Measurements from ENCODE around the gene MAN1B1. TPM values are rescaled to one million over a fixed set of nuclear protein-coding genes. Genes with fewer than 3 reads are reported as not detected.
A peak's percentile ranks its signal among the peaks of the same experiment; 100 is the strongest.

The MAN1B1 gene
- total RNA-seq, 1 donor from 2014 or later: 59.8 TPM

GRCh38 chr9:137077758-137078693 lies 8.8 kb upstream of the MAN1B1 start:
- Mint-ChIP-seq H3K4me1 (ENCODE audit: low read depth, unreplicated experiment) (no peaks in the 10 kb centered on the region), H3K4me3 (ENCODE audit: unreplicated experiment) (no peak overlapping the region), H3K27me3 (ENCODE audit: unreplicated experiment) (peaks cover 12% of the 10 kb centered on the region), H3K36me3 (ENCODE audit: unreplicated experiment) (no peaks in the 10 kb centered on the region), H3K27ac (ENCODE audit: unreplicated experiment) (no peak overlapping the region), H3K9me3 (ENCODE audit: unreplicated experiment) (peaks cover 8% of the 10 kb centered on the region)
- no peak for DNase-seq
- no peak for TF ChIP-seq CTCF (IDR thresholded peaks at IDR 0.05; ENCODE audit: partially characterized antibody, unreplicated experiment)

- Mint-ChIP-seq H3K9me3 (ENCODE audit: unreplicated experiment) (peaks cover 4% of the 10 kb centered on the region), H3K27ac (ENCODE audit: unreplicated experiment) (no peak overlapping the region), H3K27me3 (ENCODE audit: unreplicated experiment) (peaks cover 11% of the 10 kb centered on the region), H3K36me3 (ENCODE audit: unreplicated experiment) (no peaks in the 10 kb centered on the region), H3K4me1 (ENCODE audit: low read depth, unreplicated experiment) (no peaks in the 10 kb centered on the region), H3K4me3 (ENCODE audit: unreplicated experiment) (peak overlapping the region; percentile 75)
- no peak for DNase-seq
- TF ChIP-seq CTCF (IDR thresholded peaks at IDR 0.05; ENCODE audit: partially characterized antibody, unreplicated experiment): no peak
Measured at GRCh38 chr9:137078701-137079400, 7.9 kb upstream of the MAN1B1 start.

- Mint-ChIP-seq H3K9me3 (ENCODE audit: unreplicated experiment) (peaks cover 3% of the 10 kb centered on the region), H3K4me3 (ENCODE audit: unreplicated experiment) (no peak overlapping the region), H3K27ac (ENCODE audit: unreplicated experiment) (no peak overlapping the region), H3K4me1 (ENCODE audit: low read depth, unreplicated experiment) (no peaks in the 10 kb centered on the region), H3K27me3 (ENCODE audit: unreplicated experiment) (peaks cover 11% of the 10 kb centered on the region), H3K36me3 (ENCODE audit: unreplicated experiment) (no peaks in the 10 kb centered on the region)
- no peak for DNase-seq
- TF ChIP-seq CTCF (IDR thresholded peaks at IDR 0.05; ENCODE audit: partially characterized antibody, unreplicated experiment): no peak
Measured at GRCh38 chr9:137079401-137079787, 7.4 kb upstream of the MAN1B1 start.

- H3K36me3 Mint-ChIP-seq (ENCODE audit: unreplicated experiment): no peaks in the 10 kb centered on the region
- no peaks in the 10 kb centered on the region for H3K4me1 Mint-ChIP-seq (ENCODE audit: low read depth, unreplicated experiment)
- no peak for DNase-seq
- TF ChIP-seq CTCF (IDR thresholded peaks at IDR 0.05; ENCODE audit: partially characterized antibody, unreplicated experiment): no peak
- H3K27ac Mint-ChIP-seq (ENCODE audit: unreplicated experiment): no peak overlapping the region
- no peak overlapping the region for H3K4me3 Mint-ChIP-seq (ENCODE audit: unreplicated experiment)
- H3K27me3 Mint-ChIP-seq (ENCODE audit: unreplicated experiment): peaks cover 9% of the 10 kb centered on the region
- peaks cover 3% of the 10 kb centered on the region for H3K9me3 Mint-ChIP-seq (ENCODE audit: unreplicated experiment)
Measured at GRCh38 chr9:137080260-137081122, 6.3 kb upstream of the MAN1B1 start.
